HepG2 (cell line): ENCODE results near the gene TOPBP1. TPM values are rescaled to one million over a fixed set of nuclear protein-coding genes. Genes with fewer than 3 reads are reported as not detected.

Experiments used
- ETV6 ChIP-seq: sonication (generic); formaldehyde crosslinking; conservative IDR thresholded peaks from 2 replicates; pipeline ENCODE4 v1.4.0; 2020; ENCODE audit warnings: missing genetic modification reagents
- GATAD2A ChIP-seq: IDR thresholded peaks from 2 replicates; pipeline ENCODE4 v1.6.1; 2016
- HBP1 ChIP-seq: IDR thresholded peaks from 2 replicates; pipeline ENCODE4 v1.6.1; 2016; ENCODE audit warnings: low read depth, control low read depth
- HNF4G ChIP-seq, 2 experiments: sonication (generic) in 1 of 2; formaldehyde crosslinking in 1 of 2; IDR thresholded peaks; 2 replicates each; pipeline versions ENCODE4 v1.4.0 to v1.6.1; 2011 to 2020; ENCODE audit warnings: borderline replicate concordance in 2 of 2, low read depth in 2 of 2, mild to moderate bottlenecking in 2 of 2, low read length in 1 of 2, missing genetic modification reagents in 1 of 2, moderate library complexity in 1 of 2
- HNRNPK ChIP-seq: fragments of 200-400 bp; formaldehyde crosslinking; IDR thresholded peaks from 2 replicates; pipeline ENCODE4 v1.6.1; 2018; ENCODE audit warnings: low read length, low read depth, moderate library complexity, mild to moderate bottlenecking; ENCODE audit not compliant: poor library complexity, severe bottlenecking
- MTF2 ChIP-seq: sonication (generic); formaldehyde crosslinking; IDR thresholded peaks from 2 replicates; pipeline ENCODE4 v1.5.0; 2020; ENCODE audit warnings: missing genetic modification reagents, borderline replicate concordance
- NR0B2 ChIP-seq: sonication (generic); formaldehyde crosslinking; IDR thresholded peaks from 2 replicates; pipeline ENCODE4 v1.4.0; 2020; ENCODE audit warnings: mild to moderate bottlenecking, missing genetic modification reagents
- RELA ChIP-seq: sonication (generic); formaldehyde crosslinking; IDR thresholded peaks from 2 replicates; pipeline ENCODE4 v1.4.0; 2020; ENCODE audit warnings: missing genetic modification reagents
- SOX5 ChIP-seq: IDR thresholded peaks from 2 replicates; pipeline ENCODE4 v1.6.1; 2016; ENCODE audit warnings: borderline replicate concordance
- THAP9 ChIP-seq: sonication (generic); formaldehyde crosslinking; IDR thresholded peaks from 2 replicates; pipeline ENCODE4; 2020; ENCODE audit warnings: missing genetic modification reagents, mild to moderate bottlenecking, borderline replicate concordance
- ZBTB38 ChIP-seq: sonication (generic); formaldehyde crosslinking; IDR thresholded peaks from 2 replicates; pipeline ENCODE4 v1.5.1; 2020; ENCODE audit warnings: mild to moderate bottlenecking, missing genetic modification reagents
- ZFP62 ChIP-seq: sonication (generic); formaldehyde crosslinking; IDR thresholded peaks from 2 replicates; pipeline ENCODE4 v1.4.0; 2020; ENCODE audit warnings: missing genetic modification reagents
- ZMYM2 ChIP-seq: sonication (generic); formaldehyde crosslinking; IDR thresholded peaks from 2 replicates; pipeline ENCODE4 v1.8.0; 2022; ENCODE audit warnings: mild to moderate bottlenecking, missing genetic modification reagents
- ZNF121 ChIP-seq: sonication (generic); formaldehyde crosslinking; IDR thresholded peaks from 2 replicates; pipeline ENCODE4 v1.5.0; 2020; ENCODE audit warnings: mild to moderate bottlenecking, missing genetic modification reagents
- ZNF232 ChIP-seq: sonication (generic); formaldehyde crosslinking; IDR thresholded peaks from 2 replicates; pipeline ENCODE4 v1.4.0; 2020; ENCODE audit warnings: missing genetic modification reagents, borderline replicate concordance
- ZNF430 ChIP-seq: sonication (generic); formaldehyde crosslinking; IDR thresholded peaks from 2 replicates; pipeline ENCODE4 v1.9.0; 2021; ENCODE audit warnings: mild to moderate bottlenecking, missing genetic modification reagents
- ZNF501 ChIP-seq: sonication (generic); formaldehyde crosslinking; IDR thresholded peaks from 2 replicates; pipeline ENCODE4 v1.5.1; 2020; ENCODE audit warnings: mild to moderate bottlenecking, moderate library complexity, missing genetic modification reagents
- ZNF616 ChIP-seq: sonication (generic); formaldehyde crosslinking; IDR thresholded peaks from 2 replicates; pipeline ENCODE4 v1.5.0; 2020; ENCODE audit warnings: low read depth, mild to moderate bottlenecking, missing genetic modification reagents
- ZNF704 ChIP-seq: sonication (generic); formaldehyde crosslinking; IDR thresholded peaks from 2 replicates; pipeline ENCODE4 v1.8.1; 2023; ENCODE audit warnings: mild to moderate bottlenecking, inconsistent platforms, moderate library complexity, missing genetic modification reagents, borderline replicate concordance
- ZSCAN22 ChIP-seq: sonication (generic); formaldehyde crosslinking; IDR thresholded peaks from 2 replicates; pipeline ENCODE4 v1.4.0; 2020; ENCODE audit warnings: mild to moderate bottlenecking, missing genetic modification reagents
- polyA plus RNA-seq, 8 experiments: library from polyadenylated mRNA; depleted of rRNA in 3 of 8; stranded (reverse) in 7 of 8; unstranded in 1 of 8; fragments of >200 nt; fragmentation: Illumina TruSeq in 4 of 8; extraction: Trizol in 4 of 8; gene quantifications; 2 replicates each; pipeline versions ENCODE4 v1.2.1 to v1.2.3, GENCODE V29; 2011 to 2016; ENCODE audit warnings: low read depth in 4 of 8, missing spikeins in 1 of 8, mixed read lengths in 1 of 8; ENCODE audit not compliant: insufficient read depth in 1 of 8
- total RNA-seq, 5 experiments: library from RNA; depleted of rRNA; stranded (reverse); fragments of >200 nt; fragmentation: Illumina TruSeq; extraction: Trizol; gene quantifications; 2 replicates each; pipeline ENCODE4 v1.2.3, GENCODE V29; 2016; ENCODE audit warnings: low read depth in 1 of 5

The TOPBP1 gene
- total and polyA plus RNA-seq, 2 of the 13 experiments (the other 11 are each of a cell fraction or from before 2014, with no cell fraction given) = 24.3 to 42.9 TPM

- peak; percentile 35; the same call in 1 of the 2 replicates for TF ChIP-seq SOX5 (CRISPR knock-in tag)
- TF ChIP-seq ZNF430 (CRISPR knock-in tag) = no peak
- no peak for TF ChIP-seq THAP9 (CRISPR knock-in tag)
- no peak for TF ChIP-seq ZNF501 (CRISPR knock-in tag)
- TF ChIP-seq ETV6 = 0 out of 2 replicates have a peak, but pooled peaks have one; percentile 35
- peak; percentile 86 for TF ChIP-seq HBP1 (CRISPR knock-in tag)
- no peak for TF ChIP-seq ZFP62 (CRISPR knock-in tag)
- TF ChIP-seq MTF2 (CRISPR knock-in tag) = 0 out of 2 replicates have a peak, but pooled peaks have one; percentile 25
- TF ChIP-seq ZMYM2 (CRISPR knock-in tag) = no peak
- peak; percentile 7; the same call in 1 of the 2 replicates for TF ChIP-seq GATAD2A (CRISPR knock-in tag)
- no peak for TF ChIP-seq RELA
- TF ChIP-seq ZNF704 = 0 out of 2 replicates have a peak, but pooled peaks have one; percentile 32
- TF ChIP-seq ZNF121 (CRISPR knock-in tag) = no peak
- no peak for TF ChIP-seq ZNF616 (CRISPR knock-in tag)
- TF ChIP-seq ZSCAN22 (CRISPR knock-in tag) = 0 out of 2 replicates have a peak, but pooled peaks have one; percentile 36
- no peak for TF ChIP-seq HNF4G (IDR thresholded peaks at IDR 0.05; ENCODE audit: borderline replicate concordance, low read depth, low read length)
- no peak for TF ChIP-seq HNF4G (CRISPR knock-in tag; IDR thresholded peaks at IDR 0.05; ENCODE audit: borderline replicate concordance, low read depth)
- no peak for TF ChIP-seq ZNF232 (CRISPR knock-in tag)
- no peak for TF ChIP-seq NR0B2 (CRISPR knock-in tag)
- no peak for TF ChIP-seq HNRNPK
- 0 out of 2 replicates have a peak, but pooled peaks have one; percentile 4 for TF ChIP-seq ZBTB38 (CRISPR knock-in tag)
Observed at GRCh38 chr3:133661454-133662277, at the start of gene TOPBP1 (continued).
